Breast epithelium (tissue), 3 donors: Measurements from ENCODE around the gene GMFB.

ENCODE experiments used
- CTCF ChIP-seq, 3 donors: fragments of 450-650 bp; IDR thresholded peaks; one replicate each; pipeline ENCODE4 v1.5.1; 2016 to 2017; ENCODE audit warnings: antibody characterized with exemption in 3 of 3, mild to moderate bottlenecking in 3 of 3, moderate library complexity in 3 of 3
- POLR2A ChIP-seq: fragments of 450-650 bp; IDR thresholded peaks from one replicate; pipeline ENCODE4 v1.6.1; 2016; ENCODE audit warnings: antibody characterized with exemption, mild to moderate bottlenecking, moderate library complexity
- POLR2AphosphoS5 ChIP-seq, 3 donors: sonication (generic); formaldehyde crosslinking; IDR thresholded peaks; one replicate each; pipeline ENCODE4 v1.6.1; 2017; ENCODE audit warnings: antibody characterized with exemption in 3 of 3

- TF ChIP-seq CTCF (IDR thresholded peaks at IDR 0.05): no peak
- TF ChIP-seq POLR2A: no peak
- TF ChIP-seq POLR2AphosphoS5 (IDR thresholded peaks at IDR 0.05): no peak
These were observed 498 bp downstream of the GMFB start for GRCh38 chr14:54488318-54488645.
